Measurements from ENCODE around the gene LAT.

The LAT gene

GRCh38 chr16:29028457-29029167 lies 43.8 kb downstream of the LAT start:
- WGBS: 85% methylated on average over 5 of the region's 7 CpGs
- peaks cover 0 to 6% of the 10 kb centered on the region in 2 experiments for H3K27me3 ChIP-seq (ENCODE audit: control insufficient read depth in 1 of 2, insufficient read depth in 1 of 2, low read length in 2 of 2)
- H3K14ac ChIP-seq (ENCODE audit: low read length in 2 of 2): peak overlapping the region in 1 of 2 experiments; percentile 19
- peak overlapping the region in 1 of 2 experiments; percentile 1 for H3K18ac ChIP-seq (ENCODE audit: low read depth in 1 of 2, low read length in 2 of 2)
- no peak overlapping the region for H4K8ac ChIP-seq (ENCODE audit: low read length)
- peaks cover 14% of the 10 kb centered on the region for H3K4me1 ChIP-seq (ENCODE audit: control insufficient read depth, insufficient read depth, low read depth, low read length)
- no peak overlapping the region for H3K4me2 ChIP-seq (ENCODE audit: low read length, poor library complexity, severe bottlenecking)
- H3K36me3 ChIP-seq (ENCODE audit: control insufficient read depth in 1 of 2, insufficient read depth in 2 of 2, low read depth in 1 of 2, low read length in 2 of 2): no peaks in the 10 kb centered on the region
- no peaks in the 10 kb centered on the region for H3K79me1 ChIP-seq (replicated peaks; ENCODE audit: low read length, poor library complexity, severe bottlenecking)
- H3K23ac ChIP-seq (ENCODE audit: low read length in 2 of 2): no peak overlapping the region
- DNase-seq: no peak
- no peak overlapping the region for H3K27ac ChIP-seq (ENCODE audit: low read length, poor library complexity, severe bottlenecking)
- no peak overlapping the region for H2BK5ac ChIP-seq (ENCODE audit: low read depth, low read length, poor library complexity, severe bottlenecking)
- no peak overlapping the region for H3K9ac ChIP-seq (ENCODE audit: low read length)
- H2BK15ac ChIP-seq (ENCODE audit: low read depth, poor library complexity, severe bottlenecking): no peak overlapping the region
- H3K4ac ChIP-seq (ENCODE audit: low read depth in 1 of 2, low read length in 2 of 2): no peak overlapping the region
- H2BK12ac ChIP-seq (ENCODE audit: low read length in 2 of 2): no peak overlapping the region
- no peak overlapping the region for H2AK5ac ChIP-seq (ENCODE audit: low read length, severe bottlenecking)
- H3K9me3 ChIP-seq (ENCODE audit: control insufficient read depth, low read length): no peaks in the 10 kb centered on the region
- H4K91ac ChIP-seq (ENCODE audit: low read length): no peak overlapping the region
- peak overlapping the region in 1 of 2 experiments; percentile 42 for H3K4me3 ChIP-seq (ENCODE audit: insufficient read depth in 1 of 2, low read depth in 1 of 2, low read length in 2 of 2)
- no peak overlapping the region for H2BK120ac ChIP-seq (ENCODE audit: low read depth, low read length)
- no peak overlapping the region for H2AFZ ChIP-seq (ENCODE audit: low read depth, low read length)

DNA sequence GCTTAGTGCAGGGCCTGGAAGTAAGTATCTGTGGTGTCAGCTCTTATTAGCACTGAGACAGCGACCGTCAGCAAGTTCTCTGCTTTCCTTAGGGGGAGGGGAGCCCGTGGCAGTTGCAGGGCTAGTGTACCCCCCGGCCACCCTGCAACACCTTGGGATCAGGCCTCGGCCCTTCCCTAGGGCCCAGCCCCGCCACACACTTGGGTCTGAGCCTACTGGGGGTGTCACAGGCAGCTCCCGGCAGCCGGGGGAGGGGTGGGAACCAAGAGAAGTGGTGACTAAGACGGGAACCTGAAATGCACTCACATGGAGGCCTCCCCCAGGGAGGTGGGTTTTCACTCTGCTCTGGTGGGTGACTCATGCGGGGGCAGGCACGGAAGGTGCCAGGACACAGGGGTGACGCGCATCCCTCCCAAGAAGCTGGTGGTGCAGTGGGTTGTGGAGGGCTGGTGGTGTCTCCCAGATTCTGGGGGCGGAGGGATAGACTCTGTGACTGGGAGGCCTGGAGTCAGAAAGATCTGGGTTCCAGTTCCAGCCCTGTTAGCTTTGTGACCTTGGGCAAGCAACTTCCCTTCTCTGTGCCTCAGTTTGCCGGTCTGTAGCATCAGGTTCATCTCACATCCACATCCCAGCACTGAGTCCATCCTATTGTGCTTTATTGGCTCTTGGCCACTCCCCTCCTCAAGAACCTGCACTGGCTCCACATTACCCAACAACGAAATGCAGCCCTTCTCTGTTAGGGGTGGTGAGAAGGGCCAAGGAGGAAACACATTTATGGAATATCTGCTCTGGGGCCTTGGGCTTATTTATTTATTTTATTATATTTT lies 44.5 kb downstream of the LAT start:
- Histone ChIP-seq H3K23ac (ENCODE audit: low read length in 2 of 2) (no peak overlapping the region), H2BK5ac (ENCODE audit: low read depth, low read length, poor library complexity, severe bottlenecking) (no peak overlapping the region), H3K36me3 (ENCODE audit: control insufficient read depth in 1 of 2, insufficient read depth in 2 of 2, low read depth in 1 of 2, low read length in 2 of 2) (no peaks in the 10 kb centered on the region), H2BK120ac (ENCODE audit: low read depth, low read length) (no peak overlapping the region), H3K9ac (ENCODE audit: low read length) (no peak overlapping the region), H2AK5ac (ENCODE audit: low read length, severe bottlenecking) (no peak overlapping the region), H3K4me1 (ENCODE audit: control insufficient read depth, insufficient read depth, low read depth, low read length) (peaks cover 14% of the 10 kb centered on the region), H3K4me3 (ENCODE audit: insufficient read depth in 1 of 2, low read depth in 1 of 2, low read length in 2 of 2) (peak overlapping the region in 1 of 2 experiments; percentile 42), H3K14ac (ENCODE audit: low read length in 2 of 2) (no peak overlapping the region), H3K79me1 (replicated peaks; ENCODE audit: low read length, poor library complexity, severe bottlenecking) (no peaks in the 10 kb centered on the region), H2AFZ (ENCODE audit: low read depth, low read length) (peak overlapping the region; percentile 16), H3K18ac (ENCODE audit: low read depth in 1 of 2, low read length in 2 of 2) (no peak overlapping the region), H2BK15ac (ENCODE audit: low read depth, poor library complexity, severe bottlenecking) (no peak overlapping the region), H3K9me3 (ENCODE audit: control insufficient read depth, low read length) (no peaks in the 10 kb centered on the region), H2BK12ac (ENCODE audit: low read length in 2 of 2) (peak overlapping the region in 1 of 2 experiments; percentile 17), H3K4me2 (ENCODE audit: low read length, poor library complexity, severe bottlenecking) (peak overlapping the region; percentile 51), H4K91ac (ENCODE audit: low read length) (no peak overlapping the region), H3K4ac (ENCODE audit: low read depth in 1 of 2, low read length in 2 of 2) (no peak overlapping the region), H4K8ac (ENCODE audit: low read length) (peak overlapping the region; percentile 66), H3K27ac (ENCODE audit: low read length, poor library complexity, severe bottlenecking) (no peak overlapping the region), H3K27me3 (ENCODE audit: control insufficient read depth in 1 of 2, insufficient read depth in 1 of 2, low read length in 2 of 2) (peaks cover 0 to 2% of the 10 kb centered on the region in 2 experiments)
- WGBS: 30% methylated on average over 15 of the region's 16 CpGs
- DNase-seq: peak; percentile 97

DNA sequence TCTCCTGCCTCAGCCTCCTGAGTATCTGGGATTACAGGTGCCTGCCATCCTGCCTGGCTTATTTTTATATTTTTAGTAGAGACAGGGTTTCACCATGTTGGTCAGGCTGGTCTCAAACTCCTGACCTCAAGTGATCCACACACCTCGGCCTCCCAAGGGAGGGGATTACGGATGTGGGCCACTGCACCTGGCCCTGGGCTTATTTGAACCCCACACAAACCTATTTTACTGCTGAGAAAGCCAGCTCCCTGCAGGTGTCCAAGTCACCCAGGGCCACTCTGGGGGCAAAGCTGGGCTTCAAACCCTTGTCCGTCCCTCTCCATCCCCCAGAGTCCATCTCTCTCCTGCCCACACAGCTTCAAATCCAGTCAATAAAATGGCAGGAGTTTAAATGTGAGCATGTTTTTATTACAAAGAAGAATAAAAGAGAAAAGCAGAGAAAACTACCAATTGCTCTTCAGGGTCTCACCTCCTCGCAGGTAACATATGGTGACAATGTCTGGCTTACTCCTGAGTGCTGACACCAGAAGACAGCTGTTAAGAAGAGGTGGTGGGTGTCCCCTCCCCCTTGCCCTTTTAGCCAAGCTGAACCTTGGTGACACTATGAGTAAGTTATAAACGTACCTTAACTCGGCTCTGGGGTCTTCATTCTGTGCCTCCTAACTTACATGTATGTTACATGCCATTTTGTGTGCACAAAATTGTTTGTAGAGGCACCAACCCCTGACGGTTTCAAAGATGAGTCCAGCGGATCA lies 45.4 kb downstream of the LAT start:
- Histone ChIP-seq H3K27me3 (ENCODE audit: control insufficient read depth in 1 of 2, insufficient read depth in 1 of 2, low read length in 2 of 2) (no peaks in the 10 kb centered on the region), H2AK5ac (ENCODE audit: low read length, severe bottlenecking) (peak overlapping the region; percentile 12), H2BK5ac (ENCODE audit: low read depth, low read length, poor library complexity, severe bottlenecking) (no peak overlapping the region), H3K9ac (ENCODE audit: low read length) (no peak overlapping the region), H3K23ac (ENCODE audit: low read length in 2 of 2) (no peak overlapping the region), H3K4me3 (ENCODE audit: insufficient read depth in 1 of 2, low read depth in 1 of 2, low read length in 2 of 2) (no peak overlapping the region), H3K4me1 (ENCODE audit: control insufficient read depth, insufficient read depth, low read depth, low read length) (peaks cover 14% of the 10 kb centered on the region), H3K27ac (ENCODE audit: low read length, poor library complexity, severe bottlenecking) (no peak overlapping the region), H3K18ac (ENCODE audit: low read depth in 1 of 2, low read length in 2 of 2) (no peak overlapping the region), H3K4ac (ENCODE audit: low read depth in 1 of 2, low read length in 2 of 2) (no peak overlapping the region), H2BK12ac (ENCODE audit: low read length in 2 of 2) (no peak overlapping the region), H3K79me1 (replicated peaks; ENCODE audit: low read length, poor library complexity, severe bottlenecking) (no peaks in the 10 kb centered on the region), H2BK15ac (ENCODE audit: low read depth, poor library complexity, severe bottlenecking) (no peak overlapping the region), H2AFZ (ENCODE audit: low read depth, low read length) (no peak overlapping the region), H4K91ac (ENCODE audit: low read length) (no peak overlapping the region), H3K36me3 (ENCODE audit: control insufficient read depth in 1 of 2, insufficient read depth in 2 of 2, low read depth in 1 of 2, low read length in 2 of 2) (no peaks in the 10 kb centered on the region), H3K9me3 (ENCODE audit: control insufficient read depth, low read length) (no peaks in the 10 kb centered on the region), H3K14ac (ENCODE audit: low read length in 2 of 2) (no peak overlapping the region), H2BK120ac (ENCODE audit: low read depth, low read length) (no peak overlapping the region), H4K8ac (ENCODE audit: low read length) (no peak overlapping the region), H3K4me2 (ENCODE audit: low read length, poor library complexity, severe bottlenecking) (no peak overlapping the region)
- WGBS: 91% methylated on average over 7 of the region's 8 CpGs
- no peak for DNase-seq
